GM21529 (cell line): ENCODE results near the gene PRKD2.

Source experiments
- ATAC-seq: cut with Tn5 transposase; IDR thresholded peaks from one replicate; pipeline ENCODE4 v1.9.1; 2021; ENCODE audit not compliant: unreplicated experiment

PRKD2 gene

DNA sequence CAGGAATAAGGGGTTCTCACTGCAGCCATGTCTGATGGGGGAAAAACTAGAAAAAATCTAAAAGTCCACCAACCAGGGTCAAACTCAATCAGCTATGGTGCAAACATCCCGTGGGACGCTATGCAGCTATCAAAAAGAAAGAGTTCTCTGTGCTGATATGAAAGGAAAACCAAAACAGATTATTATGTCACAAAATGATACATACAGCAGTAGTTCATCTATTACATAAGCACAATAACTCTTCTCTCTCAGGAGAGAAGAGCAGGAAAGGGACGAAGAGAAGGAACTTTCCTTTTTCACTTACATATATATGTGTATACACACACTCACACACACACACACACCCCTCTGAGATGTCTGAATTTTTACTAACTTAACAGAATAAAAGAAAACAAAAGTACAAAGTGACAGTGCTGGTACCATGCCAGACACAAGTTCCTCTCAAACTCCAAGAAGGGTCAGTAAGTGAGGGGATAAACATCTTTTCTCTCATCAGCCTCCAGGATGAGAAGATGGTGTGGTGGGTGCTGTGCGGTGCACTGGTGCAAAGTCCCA is 26.1 kb upstream of the PRKD2 start:
- ATAC-seq, result no peak

DNA sequence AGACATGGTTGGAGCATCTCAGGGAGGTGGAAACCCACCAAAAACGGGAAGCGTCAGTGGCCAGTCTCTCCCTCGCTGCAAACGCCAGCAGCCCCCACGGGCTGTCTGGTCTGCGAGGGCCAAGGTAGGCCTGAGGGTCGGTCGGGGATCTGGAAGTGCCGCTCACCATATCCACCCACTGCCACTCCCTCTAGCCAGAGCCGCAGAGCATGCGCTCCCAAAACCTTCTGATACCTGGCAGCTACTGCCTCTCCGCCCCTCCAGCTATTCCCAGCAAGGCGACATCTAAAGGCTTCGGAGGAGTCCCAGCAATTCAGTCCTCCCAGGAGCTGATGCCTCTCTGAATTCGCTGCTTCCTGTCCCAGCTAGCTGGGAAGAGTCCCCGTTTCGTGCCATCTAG is 24.5 kb upstream of the PRKD2 start:
- ATAC-seq, result no peak

DNA sequence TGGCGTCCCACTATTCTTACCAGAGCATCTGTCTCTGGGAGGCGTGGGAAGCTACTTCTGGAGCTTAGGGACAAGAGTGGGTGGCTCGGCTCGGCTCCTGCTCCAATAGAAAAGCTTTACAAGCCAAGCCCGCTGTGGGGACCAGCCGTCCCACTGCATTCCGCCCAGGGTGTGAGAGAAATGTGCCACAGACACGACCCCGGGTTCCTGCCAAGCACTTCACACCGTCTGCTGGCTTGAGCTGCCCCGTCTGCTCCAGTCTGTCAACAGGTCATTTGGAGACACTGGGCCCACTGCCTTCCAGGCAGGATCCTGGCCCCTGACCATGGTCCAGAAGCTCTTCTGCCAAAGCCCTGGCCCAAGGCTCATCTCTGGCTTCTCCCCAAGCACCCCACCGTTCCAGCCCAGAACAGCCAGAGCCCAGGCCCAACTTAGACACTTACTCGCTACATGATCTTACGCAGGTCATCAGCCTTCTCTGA is 22.4 kb upstream of the PRKD2 start:
- ATAC-seq, result no peak

DNA sequence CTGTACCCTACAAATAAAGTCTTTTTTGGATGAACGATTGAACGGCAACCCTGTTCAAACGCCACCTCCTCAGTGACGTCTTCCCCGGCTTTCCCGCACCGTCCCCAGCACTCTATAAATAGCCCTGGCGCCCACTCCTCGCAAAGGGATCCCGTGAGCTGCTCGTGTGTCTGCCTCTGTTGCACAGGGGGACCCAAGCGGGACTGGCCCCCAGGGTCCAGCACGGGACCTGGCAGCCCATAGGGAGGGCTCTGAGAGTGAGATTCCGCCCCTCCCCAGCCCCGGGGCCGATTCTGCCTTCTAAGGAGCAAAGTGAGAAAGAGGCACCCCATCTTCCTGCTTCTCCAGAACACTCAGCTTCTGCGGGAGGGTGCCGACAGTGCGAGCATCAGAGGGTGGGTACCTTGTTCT is 20.9 kb upstream of the PRKD2 start:
- ATAC-seq, result no peak

DNA sequence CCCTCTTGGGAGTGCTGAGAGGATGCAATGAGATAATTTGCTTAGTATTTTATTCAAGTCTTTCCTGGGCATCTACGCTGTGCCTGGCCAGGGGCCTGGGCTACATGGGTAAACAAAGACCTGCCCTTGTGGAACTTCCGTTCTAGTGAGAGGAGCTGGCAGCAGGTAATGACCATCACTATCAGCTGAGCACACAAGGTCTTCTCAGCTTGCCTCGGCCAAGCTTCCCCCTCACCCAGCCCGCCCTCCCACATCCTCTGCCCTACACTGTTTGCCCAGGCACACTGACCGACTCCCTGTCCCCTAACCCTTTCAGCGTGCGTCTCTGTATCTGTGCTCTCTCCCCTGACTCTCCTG is 20.4 kb upstream of the PRKD2 start:
- ATAC-seq, result no peak

DNA sequence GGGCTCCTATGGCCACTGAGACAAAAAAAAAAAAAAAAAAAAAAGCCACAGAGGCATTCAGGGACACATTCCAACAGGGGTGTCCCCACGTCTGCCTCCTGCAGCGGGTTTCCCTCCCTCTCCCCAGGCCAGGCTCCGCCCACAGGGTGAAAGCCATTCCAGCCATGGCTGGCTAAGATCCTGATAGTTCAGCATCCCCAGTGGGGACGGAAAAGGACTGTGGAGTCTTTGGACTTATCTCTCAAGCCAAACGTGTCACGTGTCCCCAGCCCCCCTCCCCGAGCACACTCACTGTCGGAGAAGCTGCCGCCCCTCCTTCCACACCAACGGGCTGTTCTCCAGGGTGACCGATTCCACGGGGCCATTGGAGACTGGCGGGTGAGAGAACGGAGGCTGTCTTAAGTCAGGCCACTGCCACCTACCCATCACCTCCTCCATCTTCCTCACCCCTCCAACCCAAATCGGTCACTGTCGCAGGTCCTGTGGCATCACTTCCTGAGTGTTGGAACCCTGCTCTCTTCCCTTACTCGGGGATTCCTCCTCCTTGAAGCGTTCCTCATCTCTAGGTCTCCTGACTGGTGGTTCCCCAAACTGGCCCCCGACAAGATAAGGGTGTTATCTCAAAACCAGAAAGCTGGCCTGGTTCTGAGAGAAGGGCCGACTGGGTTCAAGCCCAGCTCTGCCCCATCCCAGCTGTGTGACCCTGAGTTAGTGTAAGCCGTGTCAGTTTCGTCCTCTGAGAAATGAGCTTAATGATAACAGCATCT is 19.8 kb upstream of the PRKD2 start:
- no peak for ATAC-seq

DNA sequence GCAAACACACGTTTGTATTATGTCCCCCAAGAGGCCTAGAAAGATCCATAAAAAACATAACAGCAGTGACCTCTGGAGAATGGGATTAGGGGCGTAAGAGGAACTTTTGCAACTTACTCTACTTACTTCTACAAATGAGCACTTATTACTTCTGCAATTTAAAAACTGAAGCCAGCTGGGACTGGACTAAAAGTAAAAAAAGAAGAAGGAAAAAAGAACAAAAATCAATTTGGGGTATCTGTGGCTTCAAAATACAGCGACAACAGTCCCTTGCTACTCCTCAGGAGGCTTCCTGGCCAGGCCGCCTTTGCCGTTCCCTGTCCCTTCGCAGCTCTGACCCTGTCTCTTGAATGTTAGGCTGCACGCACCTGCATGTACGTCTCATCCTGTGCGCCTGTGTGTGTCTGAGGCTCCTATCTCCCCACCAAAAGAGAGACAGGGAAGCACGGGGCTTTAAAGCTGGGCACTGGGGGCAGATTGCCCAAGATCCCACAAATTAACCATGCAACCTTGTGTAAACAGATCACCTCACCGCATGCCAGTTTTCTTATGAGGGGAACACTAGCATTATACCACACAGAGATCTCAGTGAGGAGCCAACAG is 16.9 kb upstream of the PRKD2 start:
- ATAC-seq, result no peak

DNA sequence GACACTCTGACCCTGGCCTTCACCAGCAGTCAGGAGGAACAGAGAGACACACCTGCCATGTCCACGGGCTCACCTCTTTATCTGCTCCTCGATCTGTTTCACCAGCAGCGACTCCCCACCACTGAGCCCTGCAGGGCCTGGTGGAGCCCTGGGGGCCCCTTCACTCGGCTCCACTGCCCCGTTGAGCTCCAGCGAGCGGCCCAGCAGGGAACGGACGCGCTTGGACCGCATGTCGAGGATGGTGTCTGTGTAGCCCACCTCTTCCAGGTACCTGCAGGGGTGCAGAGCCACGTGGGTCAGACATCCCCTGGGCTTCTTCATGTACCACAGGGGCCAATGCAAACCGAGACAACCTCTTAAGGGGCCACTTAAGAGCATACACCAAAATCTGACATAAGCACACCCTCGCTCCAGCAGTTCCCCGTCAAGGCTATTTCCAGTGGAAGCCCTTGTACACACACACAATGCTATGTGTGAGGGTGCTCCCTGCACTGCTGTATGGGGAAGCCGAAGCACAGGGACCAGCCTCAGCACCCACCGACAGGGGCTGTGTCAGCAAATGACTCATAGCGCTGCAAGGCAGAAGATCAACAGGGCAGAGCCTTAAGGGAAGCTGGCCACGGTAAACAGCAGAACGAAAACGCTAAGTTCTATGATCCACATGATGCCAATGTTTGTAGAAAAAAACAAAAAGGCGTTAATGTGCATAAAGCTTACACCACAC is 16.2 kb upstream of the PRKD2 start:
- ATAC-seq, result no peak

DNA sequence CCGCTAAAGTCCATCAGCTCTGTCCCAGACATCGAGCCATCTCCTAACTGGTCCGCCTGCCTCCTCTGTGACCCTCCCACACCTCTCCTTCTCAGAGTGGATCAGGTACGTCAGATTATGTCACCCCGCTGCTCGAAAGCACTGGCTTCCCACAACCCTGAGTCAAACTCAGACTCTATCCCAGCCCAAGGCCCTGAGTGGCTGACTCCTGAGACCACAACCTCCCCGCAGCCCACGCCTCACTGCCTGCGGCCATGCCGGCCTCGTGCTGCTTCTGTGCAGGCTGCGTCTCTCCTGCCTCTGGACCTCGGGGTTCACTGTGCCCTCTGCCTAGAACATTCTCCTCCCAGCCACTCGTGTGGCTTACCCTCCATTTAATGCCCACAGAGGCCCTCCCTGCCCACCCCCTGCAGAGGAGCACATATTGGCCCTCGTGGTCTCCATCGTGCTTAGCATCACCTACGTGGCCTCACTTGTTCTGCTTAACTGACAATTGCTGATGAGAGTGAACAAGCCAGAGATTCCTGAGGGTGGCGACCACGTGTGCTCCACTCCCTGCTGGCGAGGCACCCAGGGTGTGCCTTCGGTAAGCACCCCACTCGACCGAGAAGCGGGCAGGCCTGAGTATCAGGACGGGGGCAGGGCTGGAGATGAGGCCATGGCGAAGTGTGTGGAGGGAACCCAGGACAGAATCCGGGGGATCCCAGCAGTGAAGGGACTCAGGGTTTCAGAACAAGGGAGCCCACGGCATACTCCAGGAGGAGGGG is 15.4 kb upstream of the PRKD2 start:
- no peak for ATAC-seq

DNA sequence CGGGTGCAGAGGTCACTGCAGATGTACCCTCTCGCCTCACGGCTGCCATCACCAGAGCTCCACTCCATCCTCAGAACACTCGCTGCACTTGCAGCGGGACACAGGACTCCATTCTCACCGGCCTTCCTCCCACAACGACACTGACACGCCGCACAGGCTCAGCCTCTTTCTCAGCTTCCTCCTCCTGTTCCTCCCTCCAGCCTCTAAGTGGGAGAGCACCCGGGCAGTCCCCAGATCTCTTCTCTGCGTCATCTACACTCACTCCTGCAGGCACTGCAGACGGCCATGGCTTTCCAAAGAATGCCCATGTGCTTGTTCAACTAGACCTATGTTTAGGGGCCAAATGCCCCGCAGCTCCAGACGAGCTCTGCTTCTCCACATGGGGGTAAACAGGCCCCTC is 14.7 kb upstream of the PRKD2 start:
- no peak for ATAC-seq

DNA sequence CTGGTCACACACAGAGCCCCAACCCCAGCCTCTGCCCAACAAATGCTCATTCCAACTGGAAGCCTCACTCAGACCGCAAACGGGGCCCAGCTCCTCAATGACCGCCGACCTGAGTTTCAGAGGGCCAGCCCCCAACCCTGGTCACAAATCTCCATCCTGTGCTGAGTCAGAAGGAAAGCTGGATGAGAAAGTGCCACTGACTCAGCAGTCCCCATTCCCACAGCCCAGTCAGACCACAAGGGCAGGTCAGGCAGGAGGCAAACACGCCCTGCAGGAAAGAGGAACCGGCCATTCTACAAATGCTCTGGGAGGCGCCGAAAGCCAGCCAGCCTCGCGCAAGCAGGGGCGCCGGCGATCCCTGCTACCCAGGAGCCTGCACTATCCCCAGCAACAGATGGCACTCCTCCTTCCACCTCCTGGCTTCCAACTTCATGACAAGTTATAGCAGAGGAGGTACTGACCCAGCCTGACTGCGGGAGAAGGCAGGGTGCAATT is 14.1 kb upstream of the PRKD2 start:
- no peak for ATAC-seq

DNA sequence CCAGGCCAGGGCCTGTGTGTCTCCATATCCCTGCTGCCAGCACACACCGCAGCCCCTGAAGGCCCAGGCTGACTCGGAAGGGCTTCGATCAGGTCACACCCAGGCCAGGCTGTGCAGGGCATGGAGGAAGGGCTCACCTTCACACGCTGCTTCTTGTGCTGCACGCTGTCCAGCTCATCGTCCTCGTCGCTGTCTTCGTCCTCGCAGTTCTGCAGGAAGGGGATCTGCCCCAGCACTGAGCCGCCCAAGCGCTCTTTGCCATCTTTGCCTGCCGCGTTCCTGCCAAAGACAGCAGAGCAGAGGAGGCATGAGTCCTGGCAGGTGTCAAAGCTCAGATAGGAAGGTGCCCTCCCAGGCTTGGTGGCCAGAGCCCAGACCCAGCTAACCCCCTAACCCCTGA is 13.7 kb upstream of the PRKD2 start:
- no peak for ATAC-seq

DNA sequence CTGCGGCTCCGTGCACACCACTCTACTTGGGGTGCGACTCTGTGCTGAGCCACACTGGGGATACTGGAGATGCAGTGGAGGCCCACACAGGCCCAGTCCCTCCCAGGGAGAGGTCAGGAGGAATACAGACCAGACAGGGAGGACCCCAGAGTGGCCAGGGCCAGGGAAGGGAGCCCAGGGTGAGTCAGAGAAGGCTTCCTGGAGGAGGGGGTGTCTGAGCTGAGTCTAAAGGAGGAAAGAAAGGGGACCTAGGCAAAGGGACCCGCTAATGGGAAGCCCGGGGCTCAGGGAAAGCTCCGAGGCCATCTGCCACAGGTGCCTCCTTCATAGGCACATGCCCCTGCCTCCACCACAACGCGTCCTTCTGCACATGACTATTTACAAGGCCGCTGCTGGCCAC is 13.3 kb upstream of the PRKD2 start:
- no peak for ATAC-seq

DNA sequence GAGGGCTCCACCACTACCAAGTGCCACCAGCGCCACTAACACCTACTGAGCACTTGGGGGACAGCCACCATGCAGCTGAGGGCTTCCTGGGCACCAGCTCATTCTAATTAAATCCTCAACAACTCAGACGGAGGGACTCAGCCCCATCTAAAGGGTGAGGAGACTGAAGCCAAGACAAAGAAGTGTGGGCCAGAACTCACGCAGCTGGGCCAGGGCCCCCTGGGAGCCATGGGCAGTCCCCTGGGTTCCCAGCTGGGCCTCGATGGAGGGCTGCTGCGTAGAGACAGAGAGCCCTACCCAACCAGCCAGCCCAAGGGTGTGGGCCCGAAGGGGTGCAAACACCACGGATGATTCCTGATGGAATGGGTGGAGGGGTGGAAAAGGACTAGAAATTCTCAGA is 12.8 kb upstream of the PRKD2 start:
- ATAC-seq, result no peak

DNA sequence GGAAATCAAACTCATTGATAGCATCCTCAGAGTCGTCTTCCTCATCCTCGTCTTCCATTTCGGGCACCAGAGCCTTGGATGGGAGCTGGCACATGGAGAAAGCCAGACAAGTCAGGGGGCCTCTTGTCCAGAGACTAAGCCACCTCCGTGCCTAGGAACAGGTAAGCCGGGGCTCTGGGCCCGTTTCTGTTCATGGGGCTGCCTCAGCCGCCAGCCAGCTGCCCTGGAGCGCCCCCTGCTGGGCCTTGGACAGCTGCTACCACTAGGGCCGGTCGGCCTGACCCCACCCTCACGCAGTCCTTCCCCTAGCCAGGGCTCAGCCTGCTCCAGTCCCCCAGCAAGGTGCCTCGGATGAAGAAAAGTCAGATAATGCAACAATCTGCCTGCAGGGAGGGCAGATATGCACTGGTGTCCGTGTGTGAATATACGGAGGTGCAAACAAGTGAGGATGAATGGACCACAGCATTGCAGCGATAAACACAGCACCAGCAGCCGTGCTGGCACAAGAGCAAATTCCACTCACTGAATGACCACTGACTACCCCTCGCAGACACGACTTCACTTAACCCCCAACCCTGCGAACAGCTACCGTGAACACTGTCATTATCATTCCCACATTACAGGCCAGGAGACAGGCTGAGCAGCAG is 11.9 kb upstream of the PRKD2 start:
- no peak for ATAC-seq

DNA sequence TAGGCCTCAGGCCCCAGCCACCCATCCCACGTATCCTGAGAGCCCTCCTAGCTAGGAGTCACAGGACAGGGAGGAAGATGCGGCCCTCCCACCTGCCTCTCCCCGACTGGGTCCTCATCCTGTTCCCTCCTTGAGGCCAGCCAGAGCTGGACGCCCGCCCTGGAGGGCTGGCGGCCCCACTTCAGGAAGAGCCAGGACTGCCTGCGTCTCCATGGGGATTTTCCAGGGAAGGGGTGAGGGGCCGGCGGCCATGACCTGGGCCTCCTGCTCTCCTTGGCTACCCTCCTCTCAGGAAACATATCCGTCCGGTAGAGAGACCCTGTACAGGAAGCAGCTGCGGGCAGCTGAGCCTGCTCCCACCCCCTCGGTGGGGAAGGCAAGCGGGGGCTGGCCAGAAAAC is 11.3 kb upstream of the PRKD2 start:
- ATAC-seq, result no peak

DNA sequence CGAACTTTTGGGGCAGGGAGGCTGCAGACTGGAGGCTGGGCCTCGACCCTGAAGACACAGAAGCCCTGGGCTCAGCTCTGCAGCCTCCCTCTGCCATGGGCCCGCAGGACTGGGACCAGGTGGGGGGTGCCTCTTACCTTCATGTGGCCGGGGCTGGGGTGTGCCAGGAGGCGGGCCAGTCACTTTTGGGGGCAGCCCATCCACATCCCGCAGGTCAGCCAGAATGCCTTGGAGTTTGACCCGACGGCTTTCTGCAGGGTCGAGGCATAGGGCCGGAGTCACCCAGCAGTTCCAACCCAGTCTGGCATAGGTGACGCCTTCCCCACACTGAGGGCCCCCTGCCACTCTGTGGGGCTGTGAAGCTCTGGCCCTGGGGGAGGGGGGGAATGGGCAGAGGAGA is 10.8 kb upstream of the PRKD2 start:
- ATAC-seq, result no peak

DNA sequence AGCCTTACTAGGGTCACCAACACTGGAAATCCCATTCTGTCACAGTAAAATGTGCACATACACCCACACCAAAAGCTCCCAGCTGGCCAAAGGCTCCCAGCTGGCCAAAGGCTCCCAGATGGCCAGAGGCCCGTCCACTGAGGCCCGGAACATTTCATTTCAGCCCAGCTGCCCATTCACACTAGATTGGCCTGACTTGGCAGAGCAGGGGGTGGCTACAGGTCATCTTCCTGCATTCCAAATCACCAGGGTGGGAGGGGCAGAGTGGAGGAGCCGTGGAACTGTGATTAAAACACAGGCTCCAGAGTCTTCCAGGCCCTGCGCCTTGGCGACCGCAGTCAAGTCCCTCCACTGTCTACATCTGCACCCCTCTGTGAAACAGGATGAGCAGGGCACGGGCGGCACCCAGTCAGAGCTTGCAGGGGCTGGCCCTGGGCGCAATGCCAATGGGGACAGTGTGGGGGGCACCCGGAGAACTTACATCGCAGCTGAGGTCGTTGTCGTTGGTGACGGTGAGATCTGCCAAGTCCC is 10.1 kb upstream of the PRKD2 start:
- ATAC-seq, result no peak

DNA sequence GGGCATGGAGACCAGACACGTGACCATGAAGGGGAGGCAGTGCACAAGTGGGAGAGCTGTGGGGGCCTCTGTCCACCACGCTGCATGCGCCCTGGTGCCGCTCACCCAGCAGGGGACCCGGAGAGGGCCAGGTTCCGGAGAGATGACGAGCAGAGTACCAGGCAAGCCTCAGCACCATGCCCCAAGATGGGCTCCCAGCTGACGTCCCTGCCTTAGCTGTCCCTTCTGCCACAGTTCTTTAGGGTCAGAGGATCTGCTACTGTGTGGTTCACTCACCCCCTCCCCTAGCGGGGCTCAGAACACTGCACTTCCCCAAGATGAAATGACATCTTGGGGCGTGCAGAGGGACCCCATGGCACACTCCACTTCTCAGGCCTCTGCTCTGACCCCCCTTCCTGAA is 9.6 kb upstream of the PRKD2 start:
- no peak for ATAC-seq

DNA sequence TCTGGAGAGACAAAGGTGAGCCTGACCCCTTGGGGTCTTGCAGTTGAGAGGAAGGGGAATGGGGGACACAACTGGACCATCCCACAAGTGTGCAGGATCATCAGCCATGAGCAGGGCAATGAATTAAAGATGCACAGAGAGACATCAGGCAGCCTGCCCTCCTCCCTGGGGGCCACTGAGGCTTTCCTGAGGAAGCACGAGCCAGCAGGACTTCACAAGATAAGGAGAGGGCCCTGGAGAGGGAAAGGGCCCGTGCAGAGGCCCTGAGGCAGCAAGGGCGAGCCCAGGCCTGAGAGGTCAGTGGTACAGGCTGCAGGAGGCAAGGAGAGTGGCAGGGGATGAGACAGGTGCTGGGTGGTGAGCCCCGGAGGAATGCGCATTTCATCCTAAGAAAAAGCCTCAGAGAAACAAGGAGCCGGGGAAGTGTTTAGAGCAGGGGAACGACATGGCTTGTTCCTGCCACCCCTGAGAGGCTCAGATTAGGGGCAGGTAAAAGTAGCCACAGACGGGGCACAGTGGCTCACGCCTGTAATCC is 9.0 kb upstream of the PRKD2 start:
- no peak for ATAC-seq
